ENCODE results near the gene VAX1.

GRCh38 chr10:117163061-117163953 is 25.2 kb upstream of the VAX1 start:
- no peak for TF ChIP-seq GATA3 (IDR thresholded peaks at IDR 0.05; ENCODE audit: low read depth, low read length)
- no peak for TF ChIP-seq GATA2 (IDR thresholded peaks at IDR 0.05; ENCODE audit: low read depth, low read length)

Measured in SH-SY5Y (cell line).